ENCODE results near the gene LSM3. TPM values are rescaled to one million over a fixed set of nuclear protein-coding genes. Genes with fewer than 3 reads are reported as not detected.
A peak's percentile ranks its signal among the peaks of the same experiment; 100 is the strongest.

LSM3 gene
- polyA plus RNA-seq, 2 donors, result 5.3 to 10.8 TPM

DNA sequence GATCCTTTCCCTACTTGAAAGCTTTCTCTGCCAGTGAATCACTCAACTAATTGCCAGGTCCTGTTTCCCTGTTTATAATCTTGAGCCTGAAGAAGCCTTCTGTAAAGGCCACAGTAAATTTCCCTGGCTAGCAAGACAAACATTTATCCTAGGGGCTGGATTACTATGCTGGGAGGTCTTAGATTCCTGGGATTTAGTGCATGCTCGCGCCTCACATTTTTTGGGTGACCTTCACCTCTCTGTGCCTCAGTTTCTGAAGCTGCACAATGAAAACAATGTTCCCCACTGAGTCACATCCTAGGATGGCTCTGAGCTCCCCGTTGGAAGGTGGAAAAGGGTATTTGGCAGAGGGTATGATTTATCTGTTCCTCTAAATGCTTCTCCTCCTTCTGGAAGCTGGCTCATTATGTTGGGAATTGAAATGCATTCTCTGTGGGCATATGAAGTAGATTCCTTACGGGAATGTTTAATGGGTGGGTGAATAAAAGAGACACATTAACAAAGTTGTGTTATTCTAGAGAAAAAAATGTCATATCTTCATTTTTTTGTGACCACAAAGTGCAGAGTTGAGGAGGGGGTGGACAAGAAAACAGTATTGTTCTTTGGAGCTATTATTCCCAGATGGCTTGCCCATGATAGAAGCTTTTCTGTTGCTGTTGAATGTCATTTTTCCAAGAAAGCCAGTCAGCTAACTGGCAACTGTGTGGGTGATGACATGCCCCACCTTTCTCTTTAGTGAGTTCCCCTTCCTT, 32.4 kb downstream of the LSM3 start:
- no peaks in the 10 kb centered on the region for H3K27me3 ChIP-seq (ENCODE audit: control insufficient read depth in 1 of 2, insufficient read depth in 2 of 2, low read length in 2 of 2)
- 55 to 59% methylated on average over 4 of the region's 4 CpGs for WGBS, 2 donors
- H3K27ac ChIP-seq (ENCODE audit: low read depth in 2 of 2, low read length in 1 of 2), result no peak overlapping the region
- H3K36me3 ChIP-seq (ENCODE audit: control insufficient read depth in 2 of 2, insufficient read depth in 2 of 2, low read length in 1 of 2), result no peaks in the 10 kb centered on the region
- H3K9me3 ChIP-seq (ENCODE audit: control insufficient read depth in 2 of 2, insufficient read depth in 1 of 2, low read depth in 1 of 2, low read length in 1 of 2), result no peaks in the 10 kb centered on the region
- no peak overlapping the region for H3K4me3 ChIP-seq (ENCODE audit: low read depth in 1 of 2, low read length in 2 of 2)
- no peaks in the 10 kb centered on the region for H3K4me1 ChIP-seq (ENCODE audit: control insufficient read depth in 2 of 2, insufficient read depth in 2 of 2, low read length in 1 of 2)

DNA sequence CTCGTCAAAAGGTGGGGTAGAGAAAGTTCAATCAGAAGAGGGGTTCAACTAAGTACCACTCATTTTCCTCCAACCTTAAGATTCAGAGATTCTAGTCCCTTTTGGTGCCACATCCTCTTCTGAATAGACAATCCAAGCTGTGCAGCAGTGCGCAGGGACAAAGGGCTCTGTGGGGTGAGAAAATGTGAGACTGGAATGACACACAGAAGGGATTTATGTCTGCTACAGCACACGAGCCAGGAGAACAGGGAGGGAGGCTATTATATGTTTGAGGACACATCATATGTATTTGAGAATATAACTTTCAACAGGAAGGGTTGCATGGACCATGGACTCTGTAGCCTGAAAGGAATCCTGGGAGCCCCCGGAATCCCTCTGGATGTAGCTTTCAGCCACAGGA, 33.0 kb downstream of the LSM3 start:
- H3K27ac ChIP-seq (ENCODE audit: low read depth in 2 of 2, low read length in 1 of 2), result no peak overlapping the region
- H3K4me3 ChIP-seq (ENCODE audit: low read depth in 1 of 2, low read length in 2 of 2), result no peak overlapping the region
- no peaks in the 10 kb centered on the region for H3K27me3 ChIP-seq (ENCODE audit: control insufficient read depth in 1 of 2, insufficient read depth in 2 of 2, low read length in 2 of 2)
- no peaks in the 10 kb centered on the region for H3K9me3 ChIP-seq (ENCODE audit: control insufficient read depth in 2 of 2, insufficient read depth in 1 of 2, low read depth in 1 of 2, low read length in 1 of 2)
- no peaks in the 10 kb centered on the region for H3K36me3 ChIP-seq (ENCODE audit: control insufficient read depth in 2 of 2, insufficient read depth in 2 of 2, low read length in 1 of 2)
- no peaks in the 10 kb centered on the region for H3K4me1 ChIP-seq (ENCODE audit: control insufficient read depth in 2 of 2, insufficient read depth in 2 of 2, low read length in 1 of 2)
- WGBS, 2 donors, result 71 to 72% methylated on average over 4 of the region's 4 CpGs

GRCh38 chr3:14212032-14212431, 33.4 kb downstream of the LSM3 start:
- no peaks in the 10 kb centered on the region for H3K4me1 ChIP-seq (ENCODE audit: control insufficient read depth in 2 of 2, insufficient read depth in 2 of 2, low read length in 1 of 2)

GRCh38 chr3:14213066-14213774, 34.6 kb downstream of the LSM3 start:
- H3K4me1 ChIP-seq (ENCODE audit: control insufficient read depth in 2 of 2, insufficient read depth in 2 of 2, low read length in 1 of 2), result no peaks in the 10 kb centered on the region
- WGBS, 2 donors, result 92 to 95% methylated on average over 7 of the region's 7 CpGs

More at GRCh38 chr3:14212032-14212431, 33.4 kb downstream of the LSM3 start:
- Histone ChIP-seq H3K27ac (ENCODE audit: low read depth in 2 of 2, low read length in 1 of 2) (no peak overlapping the region), H3K36me3 (ENCODE audit: control insufficient read depth in 2 of 2, insufficient read depth in 2 of 2, low read length in 1 of 2) (no peaks in the 10 kb centered on the region), H3K9me3 (ENCODE audit: control insufficient read depth in 2 of 2, insufficient read depth in 1 of 2, low read depth in 1 of 2, low read length in 1 of 2) (no peaks in the 10 kb centered on the region), H3K4me3 (ENCODE audit: low read depth in 1 of 2, low read length in 2 of 2) (no peak overlapping the region), H3K27me3 (ENCODE audit: control insufficient read depth in 1 of 2, insufficient read depth in 2 of 2, low read length in 2 of 2) (no peaks in the 10 kb centered on the region)
- 90 to 93% methylated on average over 3 of the region's 3 CpGs for WGBS, 2 donors

DNA sequence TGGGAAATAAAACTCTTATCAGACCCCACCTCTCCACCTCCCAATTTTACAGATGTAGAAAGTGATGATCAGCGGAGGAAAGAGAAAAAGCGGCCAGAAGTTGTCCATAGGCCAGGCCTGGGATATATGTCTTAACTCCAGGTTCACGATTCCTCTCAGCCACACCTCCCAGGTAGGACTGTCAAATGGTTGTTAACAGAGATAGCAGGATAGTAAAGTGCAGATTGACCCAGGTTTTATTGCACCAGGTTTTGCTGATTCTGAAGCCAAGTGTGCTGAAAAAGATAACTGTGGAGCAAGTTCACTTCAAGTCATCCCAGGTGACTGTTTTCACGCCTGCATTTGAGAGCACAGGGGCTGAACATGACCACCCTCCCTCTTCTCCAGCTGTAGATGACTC, 36.1 kb downstream of the LSM3 start:
- no peaks in the 10 kb centered on the region for H3K36me3 ChIP-seq (ENCODE audit: control insufficient read depth in 2 of 2, insufficient read depth in 2 of 2, low read length in 1 of 2)
- no peaks in the 10 kb centered on the region for H3K9me3 ChIP-seq (ENCODE audit: control insufficient read depth in 2 of 2, insufficient read depth in 1 of 2, low read depth in 1 of 2, low read length in 1 of 2)
- 85 to 99% methylated on average over 4 of the region's 4 CpGs for WGBS, 2 donors

More at GRCh38 chr3:14213066-14213774, 34.6 kb downstream of the LSM3 start:
- Histone ChIP-seq H3K27me3 (ENCODE audit: control insufficient read depth in 1 of 2, insufficient read depth in 2 of 2, low read length in 2 of 2) (no peaks in the 10 kb centered on the region), H3K9me3 (ENCODE audit: control insufficient read depth in 2 of 2, insufficient read depth in 1 of 2, low read depth in 1 of 2, low read length in 1 of 2) (no peaks in the 10 kb centered on the region), H3K36me3 (ENCODE audit: control insufficient read depth in 2 of 2, insufficient read depth in 2 of 2, low read length in 1 of 2) (no peaks in the 10 kb centered on the region), H3K4me3 (ENCODE audit: low read depth in 1 of 2, low read length in 2 of 2) (no peak overlapping the region), H3K27ac (ENCODE audit: low read depth in 2 of 2, low read length in 1 of 2) (no peak overlapping the region)

DNA sequence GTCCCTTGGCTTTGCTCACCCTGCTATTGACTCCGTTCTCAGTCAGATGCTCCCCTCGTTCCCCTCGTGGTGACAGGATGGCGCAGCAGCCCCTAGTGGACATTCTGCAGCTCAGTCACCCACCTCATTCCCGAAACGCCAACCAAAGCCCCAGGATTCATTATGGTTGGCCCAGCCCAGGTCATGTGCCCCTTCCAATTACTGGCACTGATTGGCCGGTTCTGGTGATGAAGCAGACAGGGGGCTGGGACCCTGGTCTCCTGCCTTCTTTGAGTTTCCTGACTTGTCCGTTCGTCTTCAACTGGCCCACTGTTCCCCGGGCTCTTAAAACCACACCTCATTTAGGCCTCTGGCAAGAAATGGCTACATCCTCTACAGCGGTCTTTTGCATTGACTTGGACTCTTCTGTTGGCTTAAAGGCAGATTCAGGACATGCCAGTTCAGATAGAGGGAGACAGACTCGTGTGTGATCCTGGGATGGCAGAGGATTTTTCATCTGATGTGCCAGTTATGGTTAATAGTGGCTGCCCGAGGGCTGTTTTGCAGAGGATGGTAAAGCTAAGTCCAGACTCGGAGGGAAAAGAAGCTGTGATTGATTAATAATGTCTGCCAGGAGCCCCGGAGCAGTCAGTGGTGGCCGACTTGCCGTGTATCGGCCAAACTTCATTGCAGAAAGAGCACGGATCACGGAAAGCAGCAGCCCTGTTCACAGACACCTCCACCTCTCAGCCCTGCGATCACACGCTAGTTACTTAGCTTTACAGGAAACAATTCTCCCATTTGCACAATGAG, 37.8 kb downstream of the LSM3 start:
- Histone ChIP-seq H3K27me3 (ENCODE audit: control insufficient read depth in 1 of 2, insufficient read depth in 2 of 2, low read length in 2 of 2) (no peaks in the 10 kb centered on the region), H3K27ac (ENCODE audit: low read depth in 2 of 2, low read length in 1 of 2) (peak overlapping the region in 1 of 2 donors; percentile 36), H3K4me3 (ENCODE audit: low read depth in 1 of 2, low read length in 2 of 2) (peak overlapping the region in 1 of 2 donors; percentile 18), H3K36me3 (ENCODE audit: control insufficient read depth in 2 of 2, insufficient read depth in 2 of 2, low read length in 1 of 2) (no peaks in the 10 kb centered on the region), H3K9me3 (ENCODE audit: control insufficient read depth in 2 of 2, insufficient read depth in 1 of 2, low read depth in 1 of 2, low read length in 1 of 2) (no peaks in the 10 kb centered on the region), H3K4me1 (ENCODE audit: control insufficient read depth in 2 of 2, insufficient read depth in 2 of 2, low read length in 1 of 2) (no peaks in the 10 kb centered on the region)
- 18 to 58% methylated on average over 22 of the region's 22 CpGs for WGBS, 2 donors

More for the DNA sequence above, 36.1 kb downstream of the LSM3 start:
- H3K4me3 ChIP-seq (ENCODE audit: low read depth in 1 of 2, low read length in 2 of 2), result no peak overlapping the region
- no peaks in the 10 kb centered on the region for H3K4me1 ChIP-seq (ENCODE audit: control insufficient read depth in 2 of 2, insufficient read depth in 2 of 2, low read length in 1 of 2)
- H3K27ac ChIP-seq (ENCODE audit: low read depth in 2 of 2, low read length in 1 of 2), result no peak overlapping the region
- H3K27me3 ChIP-seq (ENCODE audit: control insufficient read depth in 1 of 2, insufficient read depth in 2 of 2, low read length in 2 of 2), result no peaks in the 10 kb centered on the region

DNA sequence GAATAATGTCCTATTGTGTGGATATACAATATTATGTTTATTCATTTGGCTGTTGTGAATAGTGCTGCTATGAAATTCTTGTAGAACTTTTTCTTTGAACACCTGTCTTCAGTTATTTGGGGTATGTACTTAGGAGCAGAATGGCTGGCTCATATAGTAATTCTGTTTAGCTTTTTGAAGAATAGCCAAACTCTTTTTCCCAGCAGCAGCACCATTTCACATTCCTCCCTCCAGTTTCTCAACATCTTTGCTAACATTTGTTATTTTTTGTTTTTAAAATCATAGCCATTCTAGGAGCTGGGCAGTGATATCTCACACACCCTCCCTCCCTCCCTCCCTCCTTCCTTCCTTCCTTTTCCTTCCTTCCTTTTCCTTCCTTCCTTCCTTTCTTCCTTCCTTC, 39.7 kb downstream of the LSM3 start:
- Histone ChIP-seq H3K9me3 (ENCODE audit: control insufficient read depth in 2 of 2, insufficient read depth in 1 of 2, low read depth in 1 of 2, low read length in 1 of 2) (no peaks in the 10 kb centered on the region), H3K4me1 (ENCODE audit: control insufficient read depth in 2 of 2, insufficient read depth in 2 of 2, low read length in 1 of 2) (no peaks in the 10 kb centered on the region), H3K27ac (ENCODE audit: low read depth in 2 of 2, low read length in 1 of 2) (no peak overlapping the region), H3K4me3 (ENCODE audit: low read depth in 1 of 2, low read length in 2 of 2) (no peak overlapping the region), H3K27me3 (ENCODE audit: control insufficient read depth in 1 of 2, insufficient read depth in 2 of 2, low read length in 2 of 2) (no peaks in the 10 kb centered on the region), H3K36me3 (ENCODE audit: control insufficient read depth in 2 of 2, insufficient read depth in 2 of 2, low read length in 1 of 2) (no peaks in the 10 kb centered on the region)

GRCh38 chr3:14220933-14221332, 42.3 kb downstream of the LSM3 start:
- 89 to 94% methylated on average over 1 of the region's 1 CpG for WGBS, 2 donors

DNA sequence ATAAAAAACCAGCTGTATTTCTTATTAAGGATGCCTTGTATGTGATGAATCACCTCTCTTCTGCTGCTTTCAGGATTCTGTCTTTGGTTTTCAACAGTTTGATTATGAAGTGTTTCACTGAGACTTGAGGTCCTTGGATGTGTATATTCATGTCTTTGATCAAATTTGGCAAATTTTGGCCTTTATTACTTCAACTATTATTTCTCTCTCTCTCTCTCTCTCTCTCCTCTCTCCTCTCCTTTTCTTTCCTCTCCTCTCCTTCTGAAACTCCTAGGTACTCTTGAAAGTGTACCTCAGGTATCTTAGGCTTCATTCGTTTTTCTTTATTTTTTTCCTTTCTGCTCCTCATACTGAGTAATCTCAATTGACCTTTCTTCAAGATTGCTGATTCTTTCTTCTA, 43.3 kb downstream of the LSM3 start:
- no peaks in the 10 kb centered on the region for H3K4me1 ChIP-seq (ENCODE audit: control insufficient read depth in 2 of 2, insufficient read depth in 2 of 2, low read length in 1 of 2)
- no peak overlapping the region for H3K4me3 ChIP-seq (ENCODE audit: low read depth in 1 of 2, low read length in 2 of 2)
- no peaks in the 10 kb centered on the region for H3K9me3 ChIP-seq (ENCODE audit: control insufficient read depth in 2 of 2, insufficient read depth in 1 of 2, low read depth in 1 of 2, low read length in 1 of 2)
- WGBS, 2 donors, result 91 to 97% methylated on average over 1 of the region's 1 CpG
- no peak overlapping the region for H3K27ac ChIP-seq (ENCODE audit: low read depth in 2 of 2, low read length in 1 of 2)
- H3K36me3 ChIP-seq (ENCODE audit: control insufficient read depth in 2 of 2, insufficient read depth in 2 of 2, low read length in 1 of 2), result no peaks in the 10 kb centered on the region
- no peaks in the 10 kb centered on the region for H3K27me3 ChIP-seq (ENCODE audit: control insufficient read depth in 1 of 2, insufficient read depth in 2 of 2, low read length in 2 of 2)

More at GRCh38 chr3:14220933-14221332, 42.3 kb downstream of the LSM3 start:
- Histone ChIP-seq H3K36me3 (ENCODE audit: control insufficient read depth in 2 of 2, insufficient read depth in 2 of 2, low read length in 1 of 2) (no peaks in the 10 kb centered on the region), H3K27ac (ENCODE audit: low read depth in 2 of 2, low read length in 1 of 2) (no peak overlapping the region), H3K9me3 (ENCODE audit: control insufficient read depth in 2 of 2, insufficient read depth in 1 of 2, low read depth in 1 of 2, low read length in 1 of 2) (no peaks in the 10 kb centered on the region), H3K4me1 (ENCODE audit: control insufficient read depth in 2 of 2, insufficient read depth in 2 of 2, low read length in 1 of 2) (no peaks in the 10 kb centered on the region), H3K27me3 (ENCODE audit: control insufficient read depth in 1 of 2, insufficient read depth in 2 of 2, low read length in 2 of 2) (no peaks in the 10 kb centered on the region), H3K4me3 (ENCODE audit: low read depth in 1 of 2, low read length in 2 of 2) (no peak overlapping the region)

Data from esophagus (tissue), 2 donors.